Activated naive CD8-positive, alpha-beta T cell treated with anti-CD3 and anti-CD28 coated beads, Interleukin-2, amount 50 U/mL, for 24 hours (primary cell): Measurements from ENCODE around the gene FAM204A.

Source experiments
- ATAC-seq: fragments of 150-1000 bp; cut with Tn5 transposase; one replicate; pipeline ENCODE4 v1.10.0; 2021
- DNase-seq: peaks from one replicate; pipeline ENCODE4 v3.0.0; 2021
- H3K27ac Mint-ChIP-seq: one replicate; pipeline ENCODE4 v1.8.0; 2021; ENCODE audit warnings: mild to moderate bottlenecking, mixed read lengths
- H3K27me3 Mint-ChIP-seq: one replicate; pipeline ENCODE4 v1.8.0; 2021; ENCODE audit warnings: mixed read lengths
- H3K36me3 Mint-ChIP-seq: one replicate; pipeline ENCODE4 v1.8.0; 2021; ENCODE audit warnings: low read depth, mixed read lengths
- H3K4me1 Mint-ChIP-seq: one replicate; pipeline ENCODE4 v1.8.0; 2021; ENCODE audit warnings: mixed read lengths
- H3K4me3 Mint-ChIP-seq: one replicate; pipeline ENCODE4 v1.8.0; 2021; ENCODE audit warnings: mild to moderate bottlenecking, moderate library complexity, mixed read lengths
- H3K9me3 Mint-ChIP-seq: one replicate; pipeline ENCODE4 v1.8.0; 2021; ENCODE audit warnings: mixed read lengths

Gene FAM204A

DNA sequence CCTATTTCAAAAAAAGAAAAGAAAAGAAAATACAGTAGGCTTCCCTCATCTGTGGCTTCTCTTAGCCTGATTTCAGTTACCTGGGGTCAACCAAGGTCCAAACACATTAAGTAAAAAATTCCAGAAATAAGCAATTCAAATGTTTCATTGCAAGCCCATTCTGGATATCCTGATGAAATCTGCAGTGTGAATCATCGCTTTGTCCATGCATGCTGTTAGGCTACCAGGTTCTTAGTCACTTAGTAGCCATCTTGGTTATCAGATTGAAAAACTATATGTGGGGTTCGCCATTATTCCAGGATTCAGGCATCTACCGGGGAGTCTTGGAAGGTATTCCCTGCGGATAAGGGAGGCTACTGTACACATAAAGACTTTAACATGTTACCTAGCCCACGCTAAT, 991 bp upstream of the FAM204A start:
- no peaks in the 10 kb centered on the region for H3K27me3 Mint-ChIP-seq
- H3K36me3 Mint-ChIP-seq, result peaks cover 5% of the 10 kb centered on the region
- DNase-seq (no peak), ATAC-seq (no peak)
- H3K4me1 Mint-ChIP-seq, result peaks cover 35% of the 10 kb centered on the region
- peak overlapping the region; percentile 46 for H3K27ac Mint-ChIP-seq
- no peaks in the 10 kb centered on the region for H3K9me3 Mint-ChIP-seq
- H3K4me3 Mint-ChIP-seq, result no peak overlapping the region

DNA sequence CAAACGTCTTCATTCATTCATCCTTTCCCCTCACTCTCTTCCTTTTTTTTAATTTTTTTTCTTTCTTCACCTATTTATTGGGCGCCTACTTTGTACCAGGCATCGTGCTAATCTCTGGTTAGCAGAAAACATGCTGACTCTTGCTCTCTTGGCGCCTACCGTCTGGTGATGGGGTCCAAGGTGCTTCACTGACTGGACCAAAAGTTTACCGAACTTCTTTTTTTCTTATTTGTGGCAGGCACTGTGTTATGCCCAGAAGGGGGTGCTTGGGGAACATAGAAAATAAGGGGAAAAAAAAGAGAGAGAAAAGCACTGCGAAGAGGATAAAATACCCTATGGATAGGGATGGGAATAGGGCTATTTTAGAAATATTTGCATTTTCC, 505 bp upstream of the FAM204A start:
- Mint-ChIP-seq H3K36me3 (peaks cover 5% of the 10 kb centered on the region), H3K27ac (peak overlapping the region; percentile 88), H3K9me3 (no peaks in the 10 kb centered on the region), H3K27me3 (no peaks in the 10 kb centered on the region), H3K4me3 (peak overlapping the region; percentile 91), H3K4me1 (peaks cover 40% of the 10 kb centered on the region)
- ATAC-seq (no peak), DNase-seq (no peak)

DNA sequence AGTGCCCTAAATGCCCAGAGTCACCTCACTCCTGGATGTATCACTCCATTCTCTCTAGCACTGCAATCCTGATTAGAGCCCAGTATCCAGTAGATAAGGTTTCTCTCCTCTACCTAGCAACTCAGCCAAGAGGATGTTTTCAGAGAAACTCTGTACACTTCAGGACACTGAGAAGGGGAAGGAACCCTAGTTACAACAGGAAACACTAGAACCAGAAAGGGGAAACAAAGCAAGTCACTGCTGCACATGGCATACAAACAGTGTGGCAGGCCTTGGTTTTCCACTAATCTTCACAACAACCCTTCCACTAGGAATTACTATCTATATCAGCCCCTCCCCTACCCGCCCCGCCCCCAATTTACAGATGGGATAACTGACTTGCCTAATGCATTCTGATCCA, 1.6 kb downstream of the FAM204A start:
- no peak for DNase-seq
- Mint-ChIP-seq H3K27ac (peak overlapping the region; percentile 60), H3K4me1 (peaks cover 42% of the 10 kb centered on the region), H3K9me3 (no peaks in the 10 kb centered on the region), H3K36me3 (peaks cover 12% of the 10 kb centered on the region), H3K4me3 (peak overlapping the region; percentile 91), H3K27me3 (no peaks in the 10 kb centered on the region)
- no peak for ATAC-seq

DNA sequence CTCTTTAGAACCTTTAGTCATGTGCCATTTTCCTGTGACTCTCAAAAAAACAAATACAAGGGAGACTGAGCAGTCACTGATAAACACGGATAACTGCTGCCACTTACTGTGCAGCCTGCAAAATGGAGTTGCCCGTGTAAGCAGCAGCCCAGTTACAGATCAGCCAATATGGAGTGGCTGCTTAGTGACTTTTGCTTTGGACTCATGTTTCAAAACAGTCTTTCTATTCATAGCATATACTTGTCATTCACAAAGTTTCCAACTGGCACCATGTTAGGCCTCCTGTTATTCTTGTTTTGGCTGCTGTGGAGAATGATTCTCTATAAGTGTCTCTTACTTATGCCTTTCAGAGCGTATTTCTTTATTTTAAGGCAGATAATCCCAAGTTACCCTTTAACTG, 3.0 kb downstream of the FAM204A start:
- Mint-ChIP-seq H3K27me3 (no peaks in the 10 kb centered on the region), H3K27ac (no peak overlapping the region), H3K9me3 (no peaks in the 10 kb centered on the region), H3K4me3 (no peak overlapping the region), H3K4me1 (peaks cover 42% of the 10 kb centered on the region), H3K36me3 (peaks cover 17% of the 10 kb centered on the region)
- ATAC-seq, result no peak
- no peak for DNase-seq

DNA sequence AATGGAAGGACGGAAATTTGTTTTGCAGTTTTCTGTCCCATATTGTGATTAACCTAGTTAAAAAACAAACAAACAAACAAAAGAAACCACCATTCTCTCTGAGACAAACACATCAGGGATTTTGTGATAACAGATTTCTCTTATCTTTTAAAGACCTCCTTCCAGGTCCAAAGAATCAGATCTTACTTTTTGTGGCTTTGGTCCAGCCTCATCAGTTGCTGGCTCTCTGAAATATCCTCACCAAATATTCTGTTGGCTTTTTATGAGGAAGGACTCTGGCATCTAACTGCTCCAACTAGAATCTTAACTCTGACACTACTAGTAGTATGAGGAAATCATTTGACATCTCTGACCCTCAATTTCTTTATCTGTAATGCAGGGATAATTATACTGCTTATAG, 4.8 kb downstream of the FAM204A start:
- H3K4me1 Mint-ChIP-seq, result peaks cover 38% of the 10 kb centered on the region
- no peak overlapping the region for H3K27ac Mint-ChIP-seq
- no peaks in the 10 kb centered on the region for H3K27me3 Mint-ChIP-seq
- no peak for DNase-seq
- no peak for ATAC-seq
- H3K36me3 Mint-ChIP-seq, result peaks cover 34% of the 10 kb centered on the region
- no peak overlapping the region for H3K4me3 Mint-ChIP-seq
- no peaks in the 10 kb centered on the region for H3K9me3 Mint-ChIP-seq

DNA sequence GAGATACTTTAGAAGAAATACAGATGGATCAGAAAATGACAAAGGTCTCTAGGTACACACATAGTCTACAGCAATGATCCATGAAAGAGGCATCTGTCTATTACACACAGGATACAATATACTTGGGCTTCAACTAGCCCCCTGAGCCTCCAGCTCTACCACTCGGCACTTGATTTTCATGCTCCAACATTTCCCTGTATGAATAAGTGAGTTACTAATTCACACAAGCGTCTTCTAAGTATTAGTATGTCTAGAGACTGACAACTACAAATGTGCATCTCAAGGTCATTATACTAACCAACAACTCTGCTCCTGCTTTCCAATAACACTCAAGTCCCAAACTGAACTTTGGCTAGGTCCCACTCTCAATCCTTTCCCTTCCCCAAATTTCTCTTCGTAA, 8.3 kb downstream of the FAM204A start:
- Mint-ChIP-seq H3K27ac (no peak overlapping the region), H3K9me3 (no peaks in the 10 kb centered on the region), H3K27me3 (no peaks in the 10 kb centered on the region), H3K36me3 (peaks cover 43% of the 10 kb centered on the region), H3K4me1 (peaks cover 24% of the 10 kb centered on the region), H3K4me3 (no peak overlapping the region)
- no peak for ATAC-seq
- no peak for DNase-seq

DNA sequence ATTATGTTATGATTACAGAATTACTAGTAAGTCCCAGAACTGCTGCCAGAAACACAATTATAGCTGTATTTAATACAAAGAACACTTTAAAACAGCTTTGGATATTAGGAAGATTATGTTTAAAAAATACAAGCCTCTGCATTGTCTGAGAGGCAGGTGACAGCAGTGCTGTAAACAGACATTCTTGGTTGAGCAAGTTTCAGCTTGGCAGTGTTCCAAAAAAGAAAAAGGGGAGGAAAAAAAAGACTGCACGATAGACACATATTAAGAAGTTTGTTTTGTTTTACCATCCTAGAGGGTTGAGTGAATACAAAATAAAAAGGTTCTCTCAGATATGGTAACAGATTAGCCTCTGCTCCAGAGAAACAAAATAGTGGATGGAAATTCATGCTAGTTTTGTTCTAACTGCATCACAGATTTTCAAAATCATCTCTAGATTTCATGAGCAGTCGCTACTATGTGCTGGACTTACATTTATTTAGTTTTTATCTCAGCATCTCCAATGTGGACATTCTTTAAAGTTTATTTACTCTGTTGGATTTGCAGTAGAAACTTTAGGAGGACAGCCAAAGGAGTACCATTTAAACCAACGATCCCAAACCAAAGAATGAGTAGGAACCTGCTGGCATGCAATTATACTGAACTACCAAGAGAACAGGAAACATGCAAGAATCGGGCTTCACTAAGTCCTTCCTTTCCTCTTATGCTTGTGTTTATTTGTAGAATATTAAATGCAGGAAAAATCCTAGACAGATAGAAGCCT, 9.0 kb downstream of the FAM204A start:
- no peak for DNase-seq
- H3K27ac Mint-ChIP-seq, result no peak overlapping the region
- no peaks in the 10 kb centered on the region for H3K27me3 Mint-ChIP-seq
- no peak for ATAC-seq
- H3K4me3 Mint-ChIP-seq, result no peak overlapping the region
- H3K36me3 Mint-ChIP-seq, result peaks cover 45% of the 10 kb centered on the region
- H3K4me1 Mint-ChIP-seq, result peaks cover 19% of the 10 kb centered on the region
- no peaks in the 10 kb centered on the region for H3K9me3 Mint-ChIP-seq

DNA sequence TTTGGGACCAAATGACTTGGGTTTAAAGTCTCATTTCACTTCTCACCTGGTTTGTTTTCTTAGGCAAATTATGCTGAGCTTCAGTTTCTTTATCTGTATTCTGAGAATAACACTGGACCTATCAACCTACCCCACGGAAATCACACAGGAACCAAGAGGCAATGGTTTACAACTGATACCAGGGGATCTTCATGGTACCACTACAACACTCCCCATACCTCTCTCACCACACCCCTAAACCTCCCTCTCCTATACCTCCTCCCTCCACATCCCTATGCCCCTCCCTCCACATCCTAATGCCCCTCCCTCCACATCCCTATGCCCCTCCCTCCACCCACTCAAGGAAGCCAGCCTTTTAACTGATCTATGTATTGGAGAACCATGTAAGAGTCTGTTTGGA, 9.9 kb downstream of the FAM204A start:
- H3K9me3 Mint-ChIP-seq, result no peaks in the 10 kb centered on the region
- DNase-seq, result no peak
- no peak overlapping the region for H3K4me3 Mint-ChIP-seq
- peak; percentile 56 for ATAC-seq
- H3K27ac Mint-ChIP-seq, result no peak overlapping the region
- H3K27me3 Mint-ChIP-seq, result no peaks in the 10 kb centered on the region
- H3K36me3 Mint-ChIP-seq, result peaks cover 48% of the 10 kb centered on the region
- H3K4me1 Mint-ChIP-seq, result peaks cover 12% of the 10 kb centered on the region

DNA sequence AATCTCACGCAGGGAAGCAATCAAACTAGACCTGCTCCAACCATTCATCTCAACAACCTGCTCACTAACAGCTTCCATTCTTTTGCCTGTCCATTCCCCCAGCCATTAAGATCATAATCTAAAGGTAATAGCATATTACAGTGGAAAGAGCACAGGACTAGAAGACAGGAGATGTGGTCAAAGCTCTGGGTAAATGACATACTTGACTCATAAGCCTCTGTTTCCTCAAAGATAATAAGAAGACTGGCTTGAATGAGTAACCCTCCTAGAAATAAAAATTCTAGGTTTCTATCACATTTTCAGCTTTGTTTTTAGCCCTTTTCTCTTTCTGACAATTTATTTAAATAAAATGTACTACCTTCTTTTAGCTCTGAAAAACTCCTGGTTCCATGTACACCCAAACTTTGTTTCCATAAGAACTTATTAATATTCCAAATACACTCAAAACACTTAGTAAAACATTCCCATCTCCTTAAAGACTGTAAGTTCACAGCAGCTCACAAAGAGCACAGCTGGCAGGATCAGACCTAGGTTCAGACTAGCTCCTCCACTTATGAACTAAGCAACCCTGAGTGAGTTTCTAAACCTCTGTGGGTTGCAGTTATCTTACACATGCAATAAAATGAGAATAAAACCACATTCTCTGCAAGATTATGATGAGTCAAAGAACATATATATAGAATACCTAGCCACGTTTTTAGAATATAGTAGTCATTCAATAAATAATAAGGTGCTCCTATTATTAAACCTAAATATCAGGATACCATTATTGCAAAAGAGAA, 11.6 kb downstream of the FAM204A start:
- H3K4me3 Mint-ChIP-seq, result no peak overlapping the region
- peaks cover 12% of the 10 kb centered on the region for H3K4me1 Mint-ChIP-seq
- DNase-seq, result no peak
- H3K27me3 Mint-ChIP-seq, result no peaks in the 10 kb centered on the region
- H3K27ac Mint-ChIP-seq, result peak overlapping the region; percentile 86
- peaks cover 47% of the 10 kb centered on the region for H3K36me3 Mint-ChIP-seq
- peak; percentile 81 for ATAC-seq
- H3K9me3 Mint-ChIP-seq, result no peaks in the 10 kb centered on the region

DNA sequence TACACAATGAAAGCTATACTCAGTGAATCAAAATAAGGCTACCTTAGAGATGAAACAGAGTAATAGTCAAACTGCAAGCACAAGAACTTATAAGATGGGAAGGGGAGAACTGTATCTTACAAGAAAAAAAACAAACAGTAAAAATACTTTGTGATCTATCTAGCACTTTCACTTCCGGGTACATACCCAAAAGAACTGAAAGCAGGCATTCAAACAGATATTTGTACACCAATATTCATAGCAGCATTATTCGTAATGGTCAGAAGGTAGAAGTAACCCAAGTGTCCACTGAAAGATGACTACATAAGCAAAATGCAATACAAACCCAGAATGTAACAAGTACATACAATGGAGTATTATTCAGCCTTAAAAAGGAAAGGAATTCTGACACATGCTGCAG, 18.0 kb downstream of the FAM204A start:
- H3K27me3 Mint-ChIP-seq, result no peaks in the 10 kb centered on the region
- H3K9me3 Mint-ChIP-seq, result no peaks in the 10 kb centered on the region
- H3K27ac Mint-ChIP-seq, result no peak overlapping the region
- ATAC-seq (no peak), DNase-seq (no peak)
- H3K36me3 Mint-ChIP-seq, result peaks cover 42% of the 10 kb centered on the region
- H3K4me3 Mint-ChIP-seq, result no peak overlapping the region
- H3K4me1 Mint-ChIP-seq, result no peaks in the 10 kb centered on the region

DNA sequence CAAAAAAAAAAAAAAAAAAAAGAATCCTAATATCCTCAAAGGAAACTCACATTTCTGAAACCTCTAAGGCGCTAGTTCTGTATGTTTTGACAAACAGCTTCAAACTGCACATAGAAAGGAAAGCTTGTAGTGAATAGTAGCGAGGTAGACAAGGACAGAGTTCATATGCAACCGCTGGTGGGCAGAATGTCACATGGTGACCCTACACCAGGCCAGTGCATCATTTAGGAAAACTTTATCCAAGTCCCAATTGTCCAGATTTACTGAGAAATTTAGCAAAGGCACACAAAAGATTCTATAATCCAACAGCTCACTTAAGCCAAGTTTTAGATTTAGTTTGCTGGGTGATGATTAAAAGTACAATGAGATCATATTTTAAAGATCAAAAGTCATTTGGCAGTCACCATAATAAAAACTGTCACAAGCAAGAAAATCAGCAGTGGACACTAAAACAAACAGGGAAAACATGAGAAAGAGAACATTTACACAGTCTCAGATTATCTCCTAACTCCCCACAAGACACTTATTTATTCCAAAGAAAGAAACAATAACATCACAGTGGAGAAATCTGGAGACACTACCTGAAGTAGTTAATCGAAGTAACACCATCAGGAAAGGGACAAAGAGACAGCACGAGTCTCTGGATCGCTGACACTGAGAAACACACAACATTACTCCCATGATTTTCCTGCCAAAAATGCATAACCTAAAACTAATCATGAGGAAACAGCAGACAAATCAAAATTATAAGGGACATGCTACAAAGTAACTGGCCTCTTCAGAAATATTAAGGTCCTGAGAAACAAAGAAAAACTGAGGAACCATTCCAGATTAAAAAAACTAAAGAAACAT, 20.2 kb downstream of the FAM204A start:
- Mint-ChIP-seq H3K27ac (no peak overlapping the region), H3K27me3 (no peaks in the 10 kb centered on the region), H3K4me1 (no peaks in the 10 kb centered on the region), H3K36me3 (peaks cover 38% of the 10 kb centered on the region), H3K4me3 (no peak overlapping the region), H3K9me3 (no peaks in the 10 kb centered on the region)
- DNase-seq (no peak), ATAC-seq (no peak)

DNA sequence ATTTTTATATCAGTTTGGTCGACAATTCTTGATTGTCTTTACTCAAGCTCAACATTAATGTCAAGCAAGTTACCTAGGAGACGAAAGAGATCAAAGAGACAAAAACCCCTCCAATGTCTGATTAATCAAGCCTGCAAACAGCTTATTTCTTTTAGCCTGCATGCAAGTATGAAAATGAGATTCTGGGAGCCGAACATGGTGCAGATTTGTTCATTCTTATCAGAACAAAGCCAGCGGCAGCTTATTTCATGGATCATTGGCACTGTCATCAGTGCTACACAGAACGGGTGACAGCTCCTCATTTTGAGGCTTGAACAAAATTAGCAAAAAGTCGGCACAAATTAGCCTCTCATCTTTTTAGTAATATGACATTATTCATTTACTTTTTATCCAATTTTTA, 26.5 kb downstream of the FAM204A start:
- Mint-ChIP-seq H3K27ac (no peak overlapping the region), H3K4me1 (no peaks in the 10 kb centered on the region), H3K36me3 (peaks cover 18% of the 10 kb centered on the region), H3K9me3 (no peaks in the 10 kb centered on the region), H3K4me3 (no peak overlapping the region), H3K27me3 (no peaks in the 10 kb centered on the region)
- no peak for DNase-seq
- no peak for ATAC-seq

DNA sequence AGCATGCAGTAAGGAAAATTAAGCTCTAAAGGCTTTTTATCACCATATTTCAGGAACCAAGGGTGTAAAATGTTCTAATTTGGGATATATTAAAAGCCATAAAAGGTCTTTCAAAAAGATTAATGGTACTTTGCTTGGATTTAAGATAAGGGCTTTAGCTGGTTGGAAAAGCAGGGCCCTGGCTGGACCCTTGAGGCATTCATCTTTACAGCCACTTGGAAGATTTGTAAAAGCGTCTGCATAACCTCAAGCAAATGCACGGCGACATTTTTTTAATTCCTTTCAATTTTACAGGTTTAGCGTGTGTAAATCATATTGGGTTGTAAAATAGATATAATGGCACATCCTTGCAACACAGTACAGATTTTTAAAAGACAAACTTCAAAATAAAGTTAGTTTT, 27.2 kb downstream of the FAM204A start:
- H3K36me3 Mint-ChIP-seq, result peaks cover 13% of the 10 kb centered on the region
- no peak overlapping the region for H3K27ac Mint-ChIP-seq
- DNase-seq (no peak), ATAC-seq (no peak)
- no peaks in the 10 kb centered on the region for H3K27me3 Mint-ChIP-seq
- H3K4me1 Mint-ChIP-seq, result no peaks in the 10 kb centered on the region
- no peak overlapping the region for H3K4me3 Mint-ChIP-seq
- H3K9me3 Mint-ChIP-seq, result no peaks in the 10 kb centered on the region

DNA sequence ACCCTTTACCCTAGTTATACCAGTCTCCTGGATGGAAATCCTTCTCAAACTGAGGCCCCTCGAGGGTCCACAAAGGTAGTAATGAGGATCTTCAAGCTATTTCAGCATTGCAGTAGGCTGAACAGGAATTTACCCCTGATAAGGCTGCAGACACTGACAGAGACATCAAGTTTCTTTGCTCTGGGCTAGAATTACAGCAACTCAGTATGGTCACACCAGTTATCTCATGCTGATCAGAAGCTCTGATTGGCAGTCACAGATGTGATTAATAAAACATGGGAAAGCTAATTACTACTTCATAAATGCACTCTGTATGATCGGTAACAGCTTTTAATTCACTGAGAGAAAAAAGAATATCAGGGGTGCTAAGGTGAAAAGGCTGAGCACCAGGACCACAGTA, 30.6 kb downstream of the FAM204A start:
- H3K4me1 Mint-ChIP-seq, result no peaks in the 10 kb centered on the region
- DNase-seq (no peak), ATAC-seq (no peak)
- no peaks in the 10 kb centered on the region for H3K9me3 Mint-ChIP-seq
- no peak overlapping the region for H3K27ac Mint-ChIP-seq
- peaks cover 10% of the 10 kb centered on the region for H3K36me3 Mint-ChIP-seq
- H3K4me3 Mint-ChIP-seq, result no peak overlapping the region
- no peaks in the 10 kb centered on the region for H3K27me3 Mint-ChIP-seq

DNA sequence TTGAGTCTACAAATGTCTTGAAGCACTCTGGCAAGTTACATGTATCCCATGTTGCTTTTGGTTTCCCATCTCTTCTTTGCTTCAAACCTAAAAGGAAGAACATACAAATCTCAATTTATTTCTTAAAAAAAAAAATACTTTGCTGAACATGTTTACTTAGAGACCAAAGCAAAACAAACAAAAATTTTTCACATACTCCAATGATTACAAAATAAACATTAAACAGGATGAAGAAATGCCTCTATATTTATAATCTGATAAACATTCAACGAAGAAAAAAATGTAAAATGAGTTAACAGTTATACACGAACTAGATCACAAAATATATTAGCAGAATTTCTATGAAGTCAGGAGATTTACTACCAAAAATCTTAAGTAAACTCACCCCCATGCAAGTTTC, 31.3 kb downstream of the FAM204A start:
- Mint-ChIP-seq H3K4me1 (no peaks in the 10 kb centered on the region), H3K9me3 (no peaks in the 10 kb centered on the region), H3K36me3 (peaks cover 10% of the 10 kb centered on the region), H3K27ac (no peak overlapping the region), H3K27me3 (no peaks in the 10 kb centered on the region), H3K4me3 (no peak overlapping the region)
- no peak for ATAC-seq
- no peak for DNase-seq
